ENCODE results near the gene KCNG2.

- no peak for TF ChIP-seq CTCF (IDR thresholded peaks at IDR 0.05)
- TF ChIP-seq EP300 (IDR thresholded peaks at IDR 0.05), result no peak
These were observed 31.4 kb upstream of the KCNG2 start for GRCh38 chr18:79766308-79766707.

Measured in tibial nerve (tissue), 4 donors.